ENCODE data around the gene GET4.
A peak's percentile ranks its signal among the peaks of the same experiment; 100 is the strongest.
"Not testable (repeated sequence)": the region's sequence is repeated elsewhere in the genome, so short reads cannot be mapped to it uniquely, and the experiment has no call there.

The GET4 gene

GRCh38 chr7:867406-868188 is 8.8 kb upstream of the GET4 start:
- no peak overlapping the region for H3K4me3 ChIP-seq (ENCODE audit: control insufficient read depth, low read depth, low read length)
- no peak for DNase-seq (ENCODE audit: low read depth)
- TF ChIP-seq, protein P1, sequence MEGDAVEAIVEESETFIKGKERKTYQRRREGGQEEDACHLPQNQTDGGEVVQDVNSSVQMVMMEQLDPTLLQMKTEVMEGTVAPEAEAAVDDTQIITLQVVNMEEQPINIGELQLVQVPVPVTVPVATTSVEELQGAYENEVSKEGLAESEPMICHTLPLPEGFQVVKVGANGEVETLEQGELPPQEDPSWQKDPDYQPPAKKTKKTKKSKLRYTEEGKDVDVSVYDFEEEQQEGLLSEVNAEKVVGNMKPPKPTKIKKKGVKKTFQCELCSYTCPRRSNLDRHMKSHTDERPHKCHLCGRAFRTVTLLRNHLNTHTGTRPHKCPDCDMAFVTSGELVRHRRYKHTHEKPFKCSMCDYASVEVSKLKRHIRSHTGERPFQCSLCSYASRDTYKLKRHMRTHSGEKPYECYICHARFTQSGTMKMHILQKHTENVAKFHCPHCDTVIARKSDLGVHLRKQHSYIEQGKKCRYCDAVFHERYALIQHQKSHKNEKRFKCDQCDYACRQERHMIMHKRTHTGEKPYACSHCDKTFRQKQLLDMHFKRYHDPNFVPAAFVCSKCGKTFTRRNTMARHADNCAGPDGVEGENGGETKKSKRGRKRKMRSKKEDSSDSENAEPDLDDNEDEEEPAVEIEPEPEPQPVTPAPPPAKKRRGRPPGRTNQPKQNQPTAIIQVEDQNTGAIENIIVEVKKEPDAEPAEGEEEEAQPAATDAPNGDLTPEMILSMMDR (IDR thresholded peaks at IDR 0.05; ENCODE audit: control insufficient read depth, insufficient read depth, low read depth, low read length, missing control alignments) = no peak

DNA sequence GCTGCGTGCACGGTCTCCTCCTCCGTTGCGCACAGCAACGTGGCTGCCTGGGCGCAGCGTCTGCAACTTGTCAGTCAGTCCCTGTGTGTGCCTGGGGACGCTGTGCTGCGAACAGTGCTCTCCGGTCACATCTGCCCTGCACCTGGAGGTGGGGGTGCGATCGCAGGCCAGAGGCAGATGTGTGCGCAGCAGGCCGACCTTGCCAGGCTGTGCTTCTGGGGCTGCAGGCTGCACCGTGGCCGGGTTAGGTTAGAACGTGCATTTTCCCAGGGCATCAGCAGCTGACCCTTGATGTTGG is 8.2 kb upstream of the GET4 start:
- TF ChIP-seq, protein P1 (IDR thresholded peaks at IDR 0.05; ENCODE audit: control insufficient read depth, insufficient read depth, low read depth, low read length, missing control alignments) = no peak
- no peak overlapping the region for H3K4me3 ChIP-seq (ENCODE audit: control insufficient read depth, low read depth, low read length)
- no peak for DNase-seq (ENCODE audit: low read depth)

DNA sequence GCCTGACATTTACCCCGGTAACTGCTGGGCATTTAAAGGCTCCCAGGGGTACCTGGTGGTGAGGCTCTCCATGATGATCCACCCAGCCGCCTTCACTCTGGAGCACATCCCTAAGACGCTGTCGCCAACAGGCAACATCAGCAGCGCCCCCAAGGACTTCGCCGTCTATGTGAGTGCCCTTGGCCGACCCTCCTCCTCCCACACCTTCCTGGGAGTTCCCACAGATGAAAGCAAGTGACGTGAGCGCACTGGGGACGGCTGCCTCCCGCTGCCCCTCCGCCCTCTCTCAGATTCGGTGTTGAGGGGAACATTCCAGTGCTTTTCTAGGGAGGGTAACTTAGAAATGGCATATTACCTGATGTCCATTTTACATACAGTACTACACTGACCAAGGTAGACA is 7.0 kb upstream of the GET4 start:
- no peak for DNase-seq (ENCODE audit: low read depth)
- TF ChIP-seq, protein P1 (IDR thresholded peaks at IDR 0.05; ENCODE audit: control insufficient read depth, insufficient read depth, low read depth, low read length, missing control alignments) = no peak
- no peak overlapping the region for H3K4me3 ChIP-seq (ENCODE audit: control insufficient read depth, low read depth, low read length)

DNA sequence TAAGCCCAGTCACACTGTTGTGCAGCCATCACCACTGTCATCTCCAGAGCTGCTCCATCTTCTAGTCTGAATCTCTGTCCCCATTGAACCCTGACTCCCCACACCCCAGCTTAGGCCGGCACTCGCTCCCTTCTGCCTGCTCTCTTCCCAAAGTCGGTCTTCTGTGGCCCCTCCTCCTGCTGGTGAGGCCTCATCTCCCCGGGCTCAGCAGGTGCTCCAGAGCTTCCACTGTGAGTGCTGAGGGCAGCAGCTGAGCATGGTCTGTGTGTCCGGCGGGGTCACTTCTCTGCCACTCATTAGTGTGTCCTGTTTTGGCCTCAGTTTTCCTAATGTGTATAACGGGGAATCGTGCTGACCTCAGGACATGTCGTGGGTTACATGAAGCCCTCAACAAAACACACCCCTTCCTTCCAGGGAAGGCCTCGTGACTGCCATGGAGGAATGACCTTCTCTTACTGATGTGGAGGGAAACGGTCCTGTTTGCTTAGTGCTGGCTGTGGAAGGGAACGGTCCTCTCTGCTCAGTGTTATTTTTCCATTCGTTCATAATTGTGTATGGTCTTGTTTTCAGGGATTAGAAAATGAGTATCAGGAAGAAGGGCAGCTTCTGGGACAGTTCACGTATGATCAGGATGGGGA is 4.3 kb upstream of the GET4 start:
- no peak overlapping the region for H3K4me3 ChIP-seq (ENCODE audit: control insufficient read depth, low read depth, low read length)
- DNase-seq (ENCODE audit: low read depth) = no peak
- TF ChIP-seq, protein P1 (IDR thresholded peaks at IDR 0.05; ENCODE audit: control insufficient read depth, insufficient read depth, low read depth, low read length, missing control alignments) = no peak

- not testable (repeated sequence) for H3K4me3 ChIP-seq (ENCODE audit: control insufficient read depth, low read depth, low read length); DNase-seq (ENCODE audit: low read depth)
These were observed 3.7 kb upstream of the GET4 start for GRCh38 chr7:872685-873084.

DNA sequence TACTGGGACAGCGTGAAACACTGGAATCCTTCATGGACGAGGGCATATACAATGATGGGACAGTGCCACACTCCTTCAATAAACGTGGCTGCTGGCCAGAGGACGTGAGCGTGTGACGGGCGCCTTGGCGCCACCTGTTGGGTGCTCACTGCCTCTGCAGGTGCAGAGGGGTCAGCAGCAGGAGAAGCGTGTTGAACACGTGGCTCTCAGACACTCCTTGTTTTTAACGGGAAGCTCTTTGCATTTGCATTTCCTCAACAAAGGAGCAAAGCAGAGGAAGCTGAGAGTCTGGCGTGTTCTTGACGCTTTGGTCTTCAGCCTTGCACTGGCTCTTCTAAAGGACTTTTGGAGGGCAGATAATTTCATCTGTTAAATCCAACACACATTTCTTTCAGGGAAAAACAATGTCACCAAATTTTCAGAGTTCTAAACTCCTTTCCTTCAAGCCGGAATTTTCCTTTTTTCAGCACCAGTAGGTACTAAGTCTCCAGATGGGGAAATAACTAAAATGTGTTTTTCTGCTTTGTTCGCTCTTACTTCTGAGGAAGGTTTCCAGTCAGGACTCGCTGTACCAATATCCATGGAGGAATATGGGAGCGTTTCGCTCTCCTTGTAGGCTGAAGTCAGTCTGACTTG is 2.9 kb upstream of the GET4 start:
- TF ChIP-seq, protein P1 (IDR thresholded peaks at IDR 0.05; ENCODE audit: control insufficient read depth, insufficient read depth, low read depth, low read length, missing control alignments) = peak; percentile 97
- DNase-seq (ENCODE audit: low read depth) = peak; percentile 10
- H3K4me3 ChIP-seq (ENCODE audit: control insufficient read depth, low read depth, low read length) = no peak overlapping the region
